Measurements from ENCODE around the gene CRABP1.
"Not testable (repeated sequence)": the region's sequence is repeated elsewhere in the genome, so short reads cannot be mapped to it uniquely, and the experiment has no call there.

Gene CRABP1

GRCh38 chr15:78380143-78380542 lies 40.0 kb downstream of the CRABP1 start:
- DNase-seq = not testable (repeated sequence)

DNA sequence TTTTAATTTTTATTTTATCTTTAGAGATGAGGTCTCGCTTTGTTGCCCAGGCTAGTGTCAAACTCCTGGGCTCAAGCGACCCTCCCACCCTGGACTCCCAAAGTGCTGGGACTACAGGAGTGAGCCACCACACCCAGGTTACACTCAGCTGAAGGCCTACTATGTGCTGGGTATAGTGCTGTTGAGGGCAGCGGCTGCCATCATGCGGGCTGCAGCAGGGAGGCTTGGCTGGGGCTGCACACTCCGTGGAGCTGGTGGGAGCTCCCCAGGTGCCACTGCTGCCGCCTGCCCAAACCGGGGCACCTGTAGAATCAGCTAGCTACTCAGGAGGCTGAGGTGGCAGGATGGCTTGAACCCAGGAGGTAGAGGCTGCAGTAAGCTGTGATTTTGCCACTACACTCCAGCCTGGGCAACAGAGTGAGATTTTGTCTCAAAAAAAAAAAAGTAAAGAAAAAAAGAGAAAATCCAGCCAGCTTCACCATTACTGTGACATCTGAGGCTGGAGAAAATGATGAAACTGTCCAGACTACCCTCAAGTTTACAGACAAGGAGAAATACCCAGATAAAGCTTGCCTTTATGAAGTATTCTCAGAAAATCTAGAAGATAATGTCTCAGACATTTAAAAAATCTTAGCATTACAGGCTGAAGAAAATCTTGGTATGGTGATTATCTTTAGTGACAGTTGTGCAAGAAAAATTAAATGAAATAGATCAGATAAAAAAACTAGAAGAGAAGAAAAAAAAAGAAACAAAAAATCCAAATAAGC lies 42.1 kb downstream of the CRABP1 start:
- no peak for DNase-seq

DNA sequence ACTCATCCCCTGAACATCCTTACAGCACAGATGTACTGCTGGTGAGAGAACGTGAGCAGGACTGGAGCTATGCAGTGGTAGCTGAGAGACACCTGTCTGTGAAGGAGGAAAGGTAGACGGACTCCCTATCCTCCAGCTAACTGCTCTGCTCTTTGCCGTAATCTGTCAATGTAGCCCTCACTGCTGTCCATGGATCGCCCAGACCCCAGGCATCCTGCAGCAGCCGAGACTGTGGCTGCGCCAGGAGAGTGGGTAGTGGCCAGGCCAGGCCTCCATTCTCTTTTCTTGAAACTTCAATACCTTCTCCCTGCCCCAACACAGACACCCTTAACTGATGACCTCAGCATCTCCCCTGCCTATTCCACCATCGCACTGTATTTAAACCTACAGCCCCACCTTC lies 44.5 kb downstream of the CRABP1 start:
- no peak for DNase-seq

DNA sequence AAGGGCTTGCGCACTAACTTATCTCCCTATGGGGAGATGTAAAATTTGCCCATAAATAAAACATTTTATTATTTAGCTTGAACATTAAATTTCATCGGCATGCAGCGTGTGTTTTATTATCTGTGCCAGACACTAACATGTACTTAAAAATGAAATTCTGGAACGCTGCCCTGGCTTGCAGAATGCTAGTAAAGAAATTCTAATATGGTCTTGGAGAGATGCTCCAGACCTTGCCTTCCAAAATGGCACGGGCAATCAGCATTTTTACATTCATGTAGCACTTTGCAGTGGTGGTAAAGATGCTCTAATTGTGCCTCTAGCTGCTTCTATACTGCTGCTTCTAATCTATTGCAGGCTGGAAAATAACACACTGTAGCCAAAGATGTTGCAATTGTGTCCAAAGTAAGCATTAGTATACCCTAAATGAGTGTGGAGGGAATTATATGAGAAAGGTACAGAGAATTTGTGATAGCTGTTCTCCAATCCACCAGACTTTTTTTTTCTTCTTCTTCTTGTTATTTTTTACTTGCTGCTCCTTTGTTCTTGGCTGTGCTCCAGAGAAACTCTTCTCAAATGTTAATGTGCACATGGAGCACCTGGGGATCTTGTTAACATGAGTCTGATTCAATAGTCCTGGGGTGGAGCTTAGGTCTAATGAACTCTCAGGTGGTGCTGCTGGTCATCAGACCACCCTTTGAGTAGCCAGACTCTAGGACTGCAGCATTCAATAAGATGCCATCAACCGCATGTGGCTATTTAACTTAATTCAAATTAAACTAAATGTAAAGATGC lies 47.3 kb downstream of the CRABP1 start:
- no peak for DNase-seq

GRCh38 chr15:78388865-78389264 lies 48.7 kb downstream of the CRABP1 start:
- no peak for DNase-seq

DNA sequence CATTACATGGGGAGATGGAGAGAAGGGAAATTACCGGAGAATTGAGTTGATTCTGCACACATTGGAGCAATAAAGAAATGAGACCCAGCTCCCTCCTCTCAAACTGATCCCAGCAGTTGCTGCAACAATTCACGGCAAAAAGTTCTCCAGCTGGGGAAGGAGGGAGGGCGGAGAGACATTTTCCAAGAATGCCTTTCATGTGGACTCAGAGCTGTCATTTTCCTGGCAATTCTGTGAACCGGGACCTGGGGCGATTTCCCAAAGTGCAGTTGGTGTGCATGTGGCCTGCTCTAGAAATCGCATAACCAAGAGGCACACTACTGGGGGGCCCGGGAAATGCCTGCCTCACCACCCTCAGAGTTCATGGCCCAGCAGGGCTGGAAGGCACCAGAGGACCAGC lies 49.2 kb downstream of the CRABP1 start:
- no peak for DNase-seq

GRCh38 chr15:78389738-78390137 lies 49.6 kb downstream of the CRABP1 start:
- DNase-seq = no peak

DNA sequence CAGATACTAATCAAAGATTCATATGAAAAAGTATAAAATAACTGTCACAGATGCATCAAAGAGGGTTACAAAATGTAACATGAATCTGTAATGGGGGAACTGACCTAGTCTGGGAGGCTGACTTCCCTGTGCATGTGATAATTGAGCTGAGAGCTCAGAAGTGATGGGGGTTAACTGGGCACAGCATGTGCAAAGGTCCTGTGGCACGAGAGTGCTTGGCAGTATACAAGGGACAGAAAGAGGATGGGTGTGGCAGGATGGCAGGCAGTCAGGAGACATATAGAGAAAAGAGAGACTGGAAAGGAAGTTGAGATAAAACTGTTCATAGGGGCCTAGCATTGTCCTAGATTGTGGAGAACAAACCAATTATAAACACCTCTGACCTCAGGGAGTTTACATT lies 50.1 kb downstream of the CRABP1 start:
- DNase-seq = no peak

DNA sequence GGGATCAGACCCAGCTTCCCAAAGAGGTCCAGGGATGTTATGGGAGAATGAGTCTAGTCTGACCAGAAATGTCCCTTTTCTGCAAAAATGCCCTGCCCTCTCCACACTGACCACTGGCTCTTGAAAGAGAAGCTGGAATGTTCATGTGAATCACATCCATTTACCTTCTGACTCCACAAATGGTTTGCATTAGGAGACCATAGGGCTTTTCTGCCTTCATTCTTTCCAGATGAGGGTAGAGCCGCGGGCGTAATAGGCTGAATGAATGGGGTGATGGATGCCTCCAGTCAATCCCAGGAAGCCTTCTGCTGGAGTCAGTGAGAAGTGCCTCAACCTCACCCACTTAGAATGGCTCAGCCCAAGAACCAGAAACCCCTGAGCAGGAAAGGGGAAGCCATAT lies 50.7 kb downstream of the CRABP1 start:
- no peak for DNase-seq

GRCh38 chr15:78391781-78392180 lies 51.6 kb downstream of the CRABP1 start:
- no peak for DNase-seq

DNA sequence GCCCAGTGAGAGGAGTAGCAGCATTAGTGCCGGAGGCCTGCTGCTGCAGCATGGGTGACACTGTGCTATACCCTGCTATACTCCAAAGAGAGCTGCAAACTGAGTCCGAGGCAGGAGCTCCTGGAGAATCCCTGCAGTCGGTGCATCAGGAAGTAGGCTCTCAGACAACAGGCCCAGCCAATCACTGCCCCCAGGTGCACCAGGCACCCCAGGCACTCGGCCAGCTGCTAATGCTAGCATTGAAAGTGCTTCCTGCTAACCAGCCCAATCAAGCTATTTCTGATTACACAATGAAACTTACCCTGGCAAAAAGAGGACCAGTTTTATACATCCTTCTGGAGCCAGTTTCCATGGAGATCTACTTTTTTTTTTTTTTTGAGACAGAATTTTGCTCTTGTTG lies 52.3 kb downstream of the CRABP1 start:
- no peak for DNase-seq

GRCh38 chr15:78393137-78393536 lies 53.0 kb downstream of the CRABP1 start:
- no peak for DNase-seq

DNA sequence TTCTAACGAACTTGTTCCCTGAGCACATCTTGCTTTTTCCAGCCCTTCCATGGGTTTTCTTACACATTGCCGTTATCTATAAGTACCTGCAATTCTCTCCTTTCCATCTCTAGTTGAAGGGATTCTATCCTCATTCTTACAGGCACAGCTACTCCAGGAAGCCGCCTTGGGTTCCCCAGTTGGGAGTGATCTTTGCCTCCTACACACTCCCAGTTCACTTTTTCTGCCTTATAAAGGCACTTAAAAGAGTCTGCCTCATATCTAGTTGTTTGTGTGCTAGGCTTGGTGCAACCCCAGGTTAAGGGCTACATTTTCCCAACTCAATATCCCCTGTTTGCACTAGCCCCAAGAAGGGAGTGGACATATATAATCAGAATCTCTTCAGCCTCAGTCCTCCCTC lies 53.9 kb downstream of the CRABP1 start:
- no peak for DNase-seq

DNA sequence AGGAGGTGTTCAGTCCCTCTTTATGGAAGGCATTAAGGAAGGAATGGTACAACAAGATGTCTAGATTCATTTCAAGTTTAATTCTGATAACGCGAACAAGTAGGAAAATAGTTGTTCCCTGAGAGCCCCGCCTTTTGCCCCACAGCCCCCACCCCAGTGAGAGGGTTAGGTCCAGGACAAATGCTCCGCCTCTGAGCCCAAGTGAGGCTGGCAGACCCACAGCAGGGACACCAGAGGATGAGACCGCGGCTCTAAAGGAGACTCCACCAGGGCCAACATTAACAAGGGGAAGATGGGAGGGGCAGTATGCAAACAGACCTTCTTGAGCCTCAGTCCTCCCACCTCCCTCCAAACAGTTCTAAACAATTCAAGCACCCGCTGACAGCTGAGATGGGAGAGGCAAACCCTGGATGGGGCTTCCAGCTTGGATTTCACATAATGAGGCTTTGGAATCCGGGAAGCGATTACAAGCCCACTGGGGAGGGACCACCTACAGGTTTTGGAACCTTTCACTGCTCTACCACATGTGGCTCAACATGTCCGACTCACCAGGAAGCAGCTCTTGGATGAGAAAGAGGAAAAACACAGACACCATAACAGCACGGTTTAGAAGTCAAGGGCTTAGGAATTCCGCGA lies 54.9 kb downstream of the CRABP1 start:
- DNase-seq = no peak

DNA sequence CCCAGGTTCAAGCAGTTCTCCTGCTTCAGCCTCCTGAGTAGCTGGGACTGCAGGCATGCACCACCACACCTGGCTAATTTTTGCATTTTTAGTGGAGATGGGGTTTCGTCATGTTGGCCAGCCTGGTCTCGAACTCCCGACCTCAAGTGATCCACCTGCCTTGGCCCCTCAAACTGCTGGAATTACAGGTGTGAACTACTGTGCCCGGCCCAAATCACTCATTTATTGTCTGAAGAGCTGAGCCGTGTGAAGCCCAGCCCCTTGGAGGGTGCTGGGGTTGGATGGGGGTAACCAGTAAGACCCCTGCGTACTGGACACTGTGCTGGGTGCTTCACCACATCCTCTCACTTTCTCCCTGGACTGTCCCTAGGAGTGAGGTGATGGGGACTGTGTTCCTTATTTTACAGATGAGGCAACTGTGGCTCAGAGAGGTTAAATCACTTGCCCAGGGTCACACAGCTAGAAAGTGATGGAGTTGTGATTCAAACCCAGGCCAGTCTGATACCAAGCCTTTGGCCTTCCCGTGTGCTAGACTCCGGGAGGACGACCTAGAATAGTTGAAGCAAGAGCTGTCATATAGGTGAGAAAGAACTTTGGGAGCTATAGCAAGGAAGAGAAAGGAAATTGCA lies 56.1 kb downstream of the CRABP1 start:
- no peak for DNase-seq

GRCh38 chr15:78396976-78397375 lies 56.8 kb downstream of the CRABP1 start:
- DNase-seq = no peak

DNA sequence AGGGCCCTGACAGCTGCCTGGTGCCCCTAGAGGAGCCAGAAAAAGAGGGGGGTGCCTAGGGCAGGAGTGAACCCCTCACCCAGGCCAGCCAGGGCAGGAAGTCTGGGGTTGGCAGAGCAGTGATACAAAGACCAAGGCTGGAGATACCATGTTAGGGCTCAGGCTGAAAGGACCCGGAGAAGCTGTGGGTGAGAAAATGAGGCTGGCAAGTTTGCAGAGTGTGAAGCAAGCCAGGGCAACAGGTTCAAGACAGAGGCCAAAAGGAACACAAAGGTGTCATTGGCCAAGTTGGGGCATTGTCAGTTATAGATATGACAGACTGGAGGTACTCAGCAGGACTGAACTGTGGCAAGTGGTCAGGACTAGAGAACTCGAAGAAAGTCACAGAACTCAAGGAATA lies 57.2 kb downstream of the CRABP1 start:
- DNase-seq = no peak

All from effector CD8-positive, alpha-beta T cell (primary cell).